Activated CD8-positive, alpha-beta memory T cell treated with anti-CD3 and anti-CD28 coated beads for 1 hour (primary cell): ENCODE results near the gene TNFSF11.

Experiments
- DNase-seq, 2 donors: peaks; one replicate each; pipeline ENCODE4 v3.0.0-alpha.2; 2020; ENCODE audit warnings: low read depth in 1 of 2; ENCODE audit errors: extremely low read depth in 1 of 2

TNFSF11 gene

GRCh38 chr13:42651936-42652641 is 78.1 kb downstream of the TNFSF11 start:
- no peak for DNase-seq

DNA sequence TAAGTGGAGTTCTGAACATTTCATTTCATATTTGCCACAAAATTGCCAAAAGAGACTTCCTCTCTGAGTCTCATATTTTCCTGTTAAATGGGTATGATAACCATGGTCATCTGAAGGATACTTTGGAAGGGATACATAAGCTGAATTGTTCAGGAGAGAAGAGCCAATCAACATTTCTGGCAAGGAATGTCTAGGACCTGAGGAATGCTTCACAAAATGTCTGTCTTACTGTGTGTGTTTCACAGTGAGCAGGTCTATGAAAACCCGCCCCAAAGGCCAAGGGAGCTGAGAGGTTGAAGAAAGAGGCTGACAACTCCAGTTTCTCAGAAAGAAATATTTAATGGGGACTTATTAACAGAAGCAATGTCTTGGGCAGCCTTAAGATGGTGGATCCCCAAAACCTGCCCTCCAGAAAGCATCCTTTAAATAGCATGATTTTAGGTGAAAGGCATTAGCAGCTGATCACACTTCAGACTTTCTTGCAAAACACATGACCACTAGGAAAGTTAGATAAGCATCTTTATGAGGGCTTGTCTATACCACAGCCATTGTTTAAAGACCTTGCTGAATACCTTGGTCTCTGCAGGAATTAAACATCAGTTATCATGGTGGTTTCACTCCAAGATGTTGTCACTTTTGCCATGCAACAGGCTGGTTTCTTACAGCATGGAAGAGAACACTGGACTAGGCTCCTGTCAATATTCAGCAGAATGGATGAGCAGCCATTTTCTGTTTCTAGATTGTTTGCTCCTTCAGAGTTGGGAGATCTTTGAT is 78.9 kb downstream of the TNFSF11 start:
- DNase-seq, result no peak

DNA sequence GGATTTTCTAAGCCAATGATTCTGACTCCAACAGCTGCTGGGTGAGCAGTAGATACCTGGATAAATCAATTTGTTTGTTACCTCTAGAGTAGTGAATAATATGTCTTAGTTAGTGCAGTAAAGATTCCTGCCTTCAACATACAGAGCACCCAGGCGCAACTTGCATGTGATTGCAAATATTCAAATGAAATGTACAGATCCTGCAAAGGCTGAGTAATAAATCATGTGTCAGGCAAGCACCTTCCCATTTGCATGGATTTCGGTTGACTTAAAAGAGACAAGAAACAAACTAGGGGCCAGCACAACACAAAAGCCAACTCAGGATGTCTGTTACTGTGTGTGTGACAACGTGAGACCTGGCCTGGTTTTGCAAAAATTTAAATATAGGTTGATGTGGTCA is 79.7 kb downstream of the TNFSF11 start:
- DNase-seq, result no peak

- no peak for DNase-seq
These were observed 80.3 kb downstream of the TNFSF11 start for GRCh38 chr13:42654212-42654611.

DNA sequence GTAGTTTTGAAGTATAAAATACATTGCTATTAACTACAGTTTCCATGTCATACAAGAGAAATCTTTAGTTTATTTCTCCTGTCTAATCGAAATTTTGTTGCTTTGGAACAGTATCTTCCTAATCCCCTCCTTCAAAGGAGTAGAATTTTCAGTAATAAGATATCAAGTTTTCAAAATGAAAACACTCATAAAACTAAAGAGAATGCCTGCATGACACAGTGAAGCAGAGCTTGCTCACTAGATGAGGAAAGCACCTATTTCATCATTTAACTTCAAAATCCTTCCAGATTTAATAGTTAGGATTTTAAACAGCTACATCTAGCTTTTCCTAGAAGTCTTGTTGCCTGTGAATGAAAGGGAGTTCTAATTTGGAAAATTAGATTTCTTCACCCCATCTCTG is 80.8 kb downstream of the TNFSF11 start:
- DNase-seq, result no peak

- no peak for DNase-seq
These were observed 82.2 kb downstream of the TNFSF11 start for GRCh38 chr13:42656161-42656560.

GRCh38 chr13:42656958-42657357 is 83.0 kb downstream of the TNFSF11 start:
- no peak for DNase-seq
